ENCODE results near the gene ATP8B4. TPM values are rescaled to one million over a fixed set of nuclear protein-coding genes. Genes with fewer than 3 reads are reported as not detected.
"Not testable (repeated sequence)": the region's sequence is repeated elsewhere in the genome, so short reads cannot be mapped to it uniquely, and the experiment has no call there.

ATP8B4 gene
- total and polyA plus RNA-seq, 3 experiments from 2014 or later: 0.23 to 8.9 (median 8.5) TPM

GRCh38 chr15:49963033-49963772, 155.8 kb downstream of the ATP8B4 start:
- CTCF ChIA-PET; H3K27ac ChIP-seq (ENCODE audit: low read depth, low read length); H3K27ac Mint-ChIP-seq; H3K27me3 ChIP-seq (ENCODE audit: insufficient read depth, low read length, poor library complexity, severe bottlenecking); DNase-seq; POLR2A ChIA-PET; H3K4me3 ChIP-seq (ENCODE audit: low read length); H3K36me3 Mint-ChIP-seq; H3K4me1 Mint-ChIP-seq; H3K36me3 ChIP-seq (ENCODE audit: insufficient read depth, low read length); H3K4me3 Mint-ChIP-seq; H3K9me3 ChIP-seq (ENCODE audit: low read length); H3K4me1 ChIP-seq (ENCODE audit: insufficient read depth, low read length): not testable (repeated sequence)
- Mint-ChIP-seq H3K27me3 (peaks cover 0 to 12% of the 10 kb centered on the region in 2 donors), H3K9me3 (peaks cover 4 to 11% (median 9%) of the 10 kb centered on the region in 5 donors)

GRCh38 chr15:49962044-49962602, 156.9 kb downstream of the ATP8B4 start:
- no peaks in the 10 kb centered on the region for H3K36me3 ChIP-seq (ENCODE audit: insufficient read depth, low read length)
- H3K27me3 ChIP-seq (ENCODE audit: insufficient read depth, low read length, poor library complexity, severe bottlenecking): no peaks in the 10 kb centered on the region
- Mint-ChIP-seq H3K27ac (no peak overlapping the region), H3K4me1 (no peaks in the 10 kb centered on the region), H3K9me3 (peaks cover 4 to 11% (median 10%) of the 10 kb centered on the region in 5 donors), H3K27me3 (peaks cover 0 to 7% of the 10 kb centered on the region in 2 donors), H3K36me3 (no peaks in the 10 kb centered on the region), H3K4me3 (no peak overlapping the region)
- POLR2A ChIA-PET: no interaction called here
- H3K9me3 ChIP-seq (ENCODE audit: low read length): no peaks in the 10 kb centered on the region
- H3K27ac ChIP-seq (ENCODE audit: low read depth, low read length): no peak overlapping the region
- CTCF ChIA-PET: no interaction called here
- no peak overlapping the region for H3K4me3 ChIP-seq (ENCODE audit: low read length)
- no peak for DNase-seq
- H3K4me1 ChIP-seq (ENCODE audit: insufficient read depth, low read length): no peaks in the 10 kb centered on the region

DNA sequence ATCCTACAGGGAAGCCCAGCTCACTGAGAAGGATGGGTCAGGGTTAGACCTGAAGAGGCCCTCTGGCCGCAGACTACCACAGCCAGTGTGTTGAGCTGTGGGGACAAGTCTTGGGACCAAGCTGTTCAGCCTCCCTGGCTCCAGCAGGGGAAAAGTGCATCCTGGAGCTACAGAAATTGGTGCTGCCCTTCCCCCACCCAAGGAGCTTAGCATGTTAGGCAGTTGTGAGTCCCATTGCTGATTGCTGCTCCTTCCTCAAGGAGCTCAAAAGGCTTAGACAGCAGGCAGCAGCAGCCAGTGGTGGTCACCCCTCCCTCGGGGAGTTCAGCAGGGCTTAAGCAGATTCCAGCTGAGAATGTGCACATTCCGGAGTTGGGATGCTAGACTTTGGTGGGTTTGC, 165.6 kb downstream of the ATP8B4 start:
- no peaks in the 10 kb centered on the region for H3K4me1 Mint-ChIP-seq
- ChIA-PET POLR2A (no interaction called here), CTCF (no interaction called here)
- no peaks in the 10 kb centered on the region for H3K36me3 ChIP-seq (ENCODE audit: insufficient read depth, low read length)
- no peaks in the 10 kb centered on the region for H3K9me3 ChIP-seq (ENCODE audit: low read length)
- no peaks in the 10 kb centered on the region for H3K4me1 ChIP-seq (ENCODE audit: insufficient read depth, low read length)
- no peak overlapping the region for H3K27ac Mint-ChIP-seq
- peaks cover 3 to 14% of the 10 kb centered on the region in 2 donors for H3K27me3 Mint-ChIP-seq
- no peak overlapping the region for H3K4me3 ChIP-seq (ENCODE audit: low read length)
- H3K27me3 ChIP-seq (ENCODE audit: insufficient read depth, low read length, poor library complexity, severe bottlenecking): no peaks in the 10 kb centered on the region
- no peak for DNase-seq
- no peak overlapping the region for H3K4me3 Mint-ChIP-seq
- peaks cover 0 to 3% (median 0%) of the 10 kb centered on the region in 3 donors for H3K36me3 Mint-ChIP-seq
- peaks cover 6 to 18% (median 13%) of the 10 kb centered on the region in 5 donors for H3K9me3 Mint-ChIP-seq
- no peak overlapping the region for H3K27ac ChIP-seq (ENCODE audit: low read depth, low read length)

GRCh38 chr15:49946681-49947080, 172.4 kb downstream of the ATP8B4 start:
- H3K27ac Mint-ChIP-seq: no peak overlapping the region
- no peak overlapping the region for H3K27ac ChIP-seq (ENCODE audit: low read depth, low read length)
- no peaks in the 10 kb centered on the region for H3K27me3 ChIP-seq (ENCODE audit: insufficient read depth, low read length, poor library complexity, severe bottlenecking)
- H3K9me3 ChIP-seq (ENCODE audit: low read length): no peaks in the 10 kb centered on the region
- no peak overlapping the region for H3K4me3 ChIP-seq (ENCODE audit: low read length)
- ChIA-PET CTCF (no interaction called here), POLR2A (no interaction called here)
- no peak overlapping the region for H3K4me3 Mint-ChIP-seq
- H3K9me3 Mint-ChIP-seq: peaks cover 19 to 29% (median 26%) of the 10 kb centered on the region in 5 donors
- H3K4me1 Mint-ChIP-seq: no peaks in the 10 kb centered on the region
- no peaks in the 10 kb centered on the region for H3K4me1 ChIP-seq (ENCODE audit: insufficient read depth, low read length)
- DNase-seq: no peak
- no peaks in the 10 kb centered on the region for H3K36me3 ChIP-seq (ENCODE audit: insufficient read depth, low read length)
- H3K27me3 Mint-ChIP-seq: no peaks in the 10 kb centered on the region
- H3K36me3 Mint-ChIP-seq: no peaks in the 10 kb centered on the region

DNA sequence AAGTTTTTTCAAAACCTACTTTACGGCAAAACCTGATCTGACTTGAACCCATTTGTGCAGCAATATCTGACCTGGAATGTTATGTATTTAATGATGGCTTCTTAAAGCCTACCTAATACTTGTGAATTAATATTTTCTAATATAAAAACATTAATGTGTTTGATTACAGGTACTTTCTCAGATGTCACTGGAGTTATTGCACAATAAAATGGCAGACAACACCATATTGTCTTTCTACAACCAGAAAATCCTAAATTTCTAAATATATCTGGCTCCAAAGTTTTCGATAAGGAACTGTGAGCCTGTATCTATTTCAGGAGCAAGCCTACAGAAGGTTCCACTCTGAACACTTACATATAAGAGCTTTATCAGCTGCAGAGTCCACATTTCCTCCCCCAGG, 184.5 kb downstream of the ATP8B4 start:
- H3K36me3 Mint-ChIP-seq: no peaks in the 10 kb centered on the region

DNA sequence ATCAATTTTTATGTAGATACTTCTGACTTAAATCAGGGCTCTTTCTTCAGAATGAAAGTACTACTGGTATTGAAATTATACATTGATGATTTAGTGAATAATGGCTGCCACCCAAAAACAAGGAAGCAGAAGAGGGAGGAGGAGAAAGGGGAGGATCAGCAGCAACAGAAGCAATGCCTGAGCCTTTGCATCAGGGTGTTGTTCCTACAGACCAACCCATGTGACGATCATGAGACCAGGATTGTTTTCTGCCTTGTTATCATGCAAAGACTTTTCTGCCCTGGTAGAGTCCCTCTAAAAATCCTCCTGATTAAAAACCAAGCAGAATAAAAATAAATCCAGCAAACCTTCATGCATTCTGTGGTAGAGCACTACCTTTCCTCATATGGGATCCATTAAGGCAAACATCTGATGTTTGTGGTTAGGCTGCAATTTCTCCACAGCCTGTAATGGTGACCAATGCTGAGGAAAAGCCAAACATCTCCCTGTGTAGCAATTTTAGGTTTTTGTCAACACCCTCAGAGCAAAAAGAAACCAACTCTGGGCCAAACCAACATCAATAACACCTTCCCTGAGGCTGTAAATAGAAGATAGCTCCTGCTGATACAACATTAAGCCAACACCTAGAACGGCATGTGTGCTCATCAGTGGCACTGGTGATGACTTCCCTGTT, 191.7 kb downstream of the ATP8B4 start:
- H3K27me3 Mint-ChIP-seq: peaks cover 3 to 4% of the 10 kb centered on the region in 2 donors

More for the DNA sequence above, 184.5 kb downstream of the ATP8B4 start:
- H3K4me3 ChIP-seq (ENCODE audit: low read length): no peak overlapping the region
- Mint-ChIP-seq H3K27me3 (peaks cover 4 to 19% of the 10 kb centered on the region in 2 donors), H3K9me3 (peaks cover 3 to 12% (median 7%) of the 10 kb centered on the region in 5 donors), H3K4me3 (no peak overlapping the region), H3K27ac (no peak overlapping the region), H3K4me1 (no peaks in the 10 kb centered on the region)
- ChIA-PET POLR2A (no interaction called here), CTCF (no interaction called here)
- no peak overlapping the region for H3K27ac ChIP-seq (ENCODE audit: low read depth, low read length)
- no peaks in the 10 kb centered on the region for H3K9me3 ChIP-seq (ENCODE audit: low read length)
- no peak for DNase-seq
- H3K4me1 ChIP-seq (ENCODE audit: insufficient read depth, low read length): no peaks in the 10 kb centered on the region
- no peaks in the 10 kb centered on the region for H3K27me3 ChIP-seq (ENCODE audit: insufficient read depth, low read length, poor library complexity, severe bottlenecking)
- H3K36me3 ChIP-seq (ENCODE audit: insufficient read depth, low read length): no peaks in the 10 kb centered on the region

GRCh38 chr15:49926740-49927139, 192.3 kb downstream of the ATP8B4 start:
- Histone ChIP-seq H3K36me3 (ENCODE audit: insufficient read depth, low read length) (no peaks in the 10 kb centered on the region), H3K9me3 (ENCODE audit: low read length) (no peaks in the 10 kb centered on the region), H3K27ac (ENCODE audit: low read depth, low read length) (no peak overlapping the region), H3K27me3 (ENCODE audit: insufficient read depth, low read length, poor library complexity, severe bottlenecking) (no peaks in the 10 kb centered on the region), H3K4me3 (ENCODE audit: low read length) (no peak overlapping the region), H3K4me1 (ENCODE audit: insufficient read depth, low read length) (no peaks in the 10 kb centered on the region)
- no peak for DNase-seq
- H3K4me3 Mint-ChIP-seq: no peak overlapping the region
- ChIA-PET CTCF (no interaction called here), POLR2A (no interaction called here)
- no peaks in the 10 kb centered on the region for H3K9me3 Mint-ChIP-seq
- no peaks in the 10 kb centered on the region for H3K4me1 Mint-ChIP-seq
- H3K27me3 Mint-ChIP-seq: peaks cover 3 to 4% of the 10 kb centered on the region in 2 donors
- H3K27ac Mint-ChIP-seq: no peak overlapping the region
- no peaks in the 10 kb centered on the region for H3K36me3 Mint-ChIP-seq

More for the DNA sequence above, 191.7 kb downstream of the ATP8B4 start:
- no peaks in the 10 kb centered on the region for H3K9me3 ChIP-seq (ENCODE audit: low read length)
- no peaks in the 10 kb centered on the region for H3K36me3 ChIP-seq (ENCODE audit: insufficient read depth, low read length)
- H3K9me3 Mint-ChIP-seq: no peaks in the 10 kb centered on the region
- H3K27me3 ChIP-seq (ENCODE audit: insufficient read depth, low read length, poor library complexity, severe bottlenecking): no peaks in the 10 kb centered on the region
- ChIA-PET CTCF (no interaction called here), POLR2A (no interaction called here)
- H3K4me1 ChIP-seq (ENCODE audit: insufficient read depth, low read length): no peaks in the 10 kb centered on the region
- no peak overlapping the region for H3K27ac Mint-ChIP-seq
- H3K4me3 Mint-ChIP-seq: no peak overlapping the region
- DNase-seq: no peak
- no peak overlapping the region for H3K27ac ChIP-seq (ENCODE audit: low read depth, low read length)
- no peak overlapping the region for H3K4me3 ChIP-seq (ENCODE audit: low read length)
- no peaks in the 10 kb centered on the region for H3K36me3 Mint-ChIP-seq
- H3K4me1 Mint-ChIP-seq: no peaks in the 10 kb centered on the region

GRCh38 chr15:49923671-49924070, 195.4 kb downstream of the ATP8B4 start:
- POLR2A ChIA-PET: no interaction called here
- CTCF ChIA-PET: no interaction called here
- Histone ChIP-seq H3K4me1 (ENCODE audit: insufficient read depth, low read length) (no peaks in the 10 kb centered on the region), H3K9me3 (ENCODE audit: low read length) (no peaks in the 10 kb centered on the region), H3K36me3 (ENCODE audit: insufficient read depth, low read length) (no peaks in the 10 kb centered on the region), H3K27me3 (ENCODE audit: insufficient read depth, low read length, poor library complexity, severe bottlenecking) (no peaks in the 10 kb centered on the region), H3K4me3 (ENCODE audit: low read length) (no peak overlapping the region), H3K27ac (ENCODE audit: low read depth, low read length) (no peak overlapping the region)
- Mint-ChIP-seq H3K27me3 (peaks cover 3 to 4% of the 10 kb centered on the region in 2 donors), H3K4me1 (no peaks in the 10 kb centered on the region), H3K4me3 (no peak overlapping the region), H3K36me3 (no peaks in the 10 kb centered on the region), H3K9me3 (no peaks in the 10 kb centered on the region), H3K27ac (no peak overlapping the region)
- no peak for DNase-seq

Measured in CD8-positive, alpha-beta memory T cell (primary cell).